Stimulated activated CD8-positive, alpha-beta memory T cell treated with anti-CD3 and anti-CD28 coated beads, Interleukin-12 subunit alpha, Interleukin-12 subunit beta, amount 100 ng/mL, for 1 hour (primary cell): Measurements from ENCODE around the gene C1QTNF9.
"Not testable (repeated sequence)": the region's sequence is repeated elsewhere in the genome, so short reads cannot be mapped to it uniquely, and the experiment has no call there.

ENCODE experiments used
- DNase-seq: peaks from one replicate; pipeline ENCODE4 v3.0.0-alpha.2; 2020; ENCODE audit warnings: low read depth

The C1QTNF9 gene

GRCh38 chr13:24323036-24323738 is 13.8 kb downstream of the C1QTNF9 start:
- DNase-seq, result no peak

- no peak for DNase-seq
Observed at GRCh38 chr13:24323739-24324075, 14.3 kb downstream of the C1QTNF9 start.

GRCh38 chr13:24327598-24327997 is 18.2 kb downstream of the C1QTNF9 start:
- not testable (repeated sequence) for DNase-seq

- DNase-seq, result no peak
Observed at GRCh38 chr13:24328145-24328544, 18.8 kb downstream of the C1QTNF9 start.

- DNase-seq, result no peak
Observed at GRCh38 chr13:24338721-24339120, 29.3 kb downstream of the C1QTNF9 start.

- DNase-seq, result no peak
Observed at GRCh38 chr13:24339937-24340607, 30.7 kb downstream of the C1QTNF9 start.

GRCh38 chr13:24340608-24340955 is 31.2 kb downstream of the C1QTNF9 start:
- no peak for DNase-seq

- DNase-seq, result no peak
Observed at GRCh38 chr13:24341439-24341838, 32.1 kb downstream of the C1QTNF9 start.

GRCh38 chr13:24348385-24348784 is 39.0 kb downstream of the C1QTNF9 start:
- no peak for DNase-seq

- no peak for DNase-seq
Observed at GRCh38 chr13:24348797-24349515, 39.6 kb downstream of the C1QTNF9 start.

GRCh38 chr13:24349778-24350664 is 40.6 kb downstream of the C1QTNF9 start:
- DNase-seq, result not testable (repeated sequence)

GRCh38 chr13:24351423-24351822 is 42.0 kb downstream of the C1QTNF9 start:
- DNase-seq, result no peak

- DNase-seq, result no peak
Observed at GRCh38 chr13:24353736-24354135, 44.4 kb downstream of the C1QTNF9 start.

- DNase-seq, result no peak
Observed at GRCh38 chr13:24355103-24355502, 45.7 kb downstream of the C1QTNF9 start.

- DNase-seq, result no peak
Observed at GRCh38 chr13:24356270-24356669, 46.9 kb downstream of the C1QTNF9 start.

- DNase-seq, result no peak
Observed at GRCh38 chr13:24356837-24357236, 47.5 kb downstream of the C1QTNF9 start.

- no peak for DNase-seq
Observed at GRCh38 chr13:24357756-24358155, 48.4 kb downstream of the C1QTNF9 start.

- DNase-seq, result not testable (repeated sequence)
Observed at GRCh38 chr13:24358836-24359235, 49.5 kb downstream of the C1QTNF9 start.

GRCh38 chr13:24359252-24359651 is 49.9 kb downstream of the C1QTNF9 start:
- not testable (repeated sequence) for DNase-seq

GRCh38 chr13:24360106-24360505 is 50.7 kb downstream of the C1QTNF9 start:
- no peak for DNase-seq

GRCh38 chr13:24361113-24361512 is 51.7 kb downstream of the C1QTNF9 start:
- no peak for DNase-seq

GRCh38 chr13:24361852-24362366 is 52.5 kb downstream of the C1QTNF9 start:
- DNase-seq, result no peak
